ENCODE results near the gene GATA3. TPM values are rescaled to one million over a fixed set of nuclear protein-coding genes. Genes with fewer than 3 reads are reported as not detected.

GATA3 gene
- total RNA-seq, 1 donor from 2014 or later = 0.83 TPM

- ATAC-seq (ENCODE audit: poor library complexity) (no peak), DNase-seq (no peak)
- intact Hi-C loops (cut with DNase I) = no loop called here
These were observed 17.8 kb upstream of the GATA3 start for GRCh38 chr10:8036506-8037198.

GRCh38 chr10:8037199-8037801 is 17.2 kb upstream of the GATA3 start:
- ATAC-seq (ENCODE audit: poor library complexity) (no peak), DNase-seq (no peak)
- intact Hi-C loops (cut with DNase I) = no loop called here

- intact Hi-C loops (cut with DNase I) = no loop called here
- ATAC-seq (ENCODE audit: poor library complexity) (no peak), DNase-seq (no peak)
These were observed 16.3 kb upstream of the GATA3 start for GRCh38 chr10:8037941-8038894.

GRCh38 chr10:8039321-8039881 is 15.1 kb upstream of the GATA3 start:
- ATAC-seq (ENCODE audit: poor library complexity) (no peak), DNase-seq (no peak)
- intact Hi-C loops (cut with DNase I) = no loop called here

GRCh38 chr10:8040651-8041050 is 13.8 kb upstream of the GATA3 start:
- ATAC-seq (ENCODE audit: poor library complexity) = no peak
- intact Hi-C loops (cut with DNase I) = no loop called here
- no peak for DNase-seq

GRCh38 chr10:8041284-8041991 is 13.1 kb upstream of the GATA3 start:
- no peak for DNase-seq
- intact Hi-C loops (cut with DNase I) = no loop called here
- no peak for ATAC-seq (ENCODE audit: poor library complexity)

GRCh38 chr10:8041992-8042720 is 12.3 kb upstream of the GATA3 start:
- no peak for ATAC-seq (ENCODE audit: poor library complexity)
- intact Hi-C loops (cut with DNase I) = no loop called here
- DNase-seq = no peak

GRCh38 chr10:8042721-8043568 is 11.5 kb upstream of the GATA3 start:
- DNase-seq = no peak
- intact Hi-C loops (cut with DNase I) = no loop called here
- no peak for ATAC-seq (ENCODE audit: poor library complexity)

- intact Hi-C loops (cut with DNase I) = no loop called here
- ATAC-seq (ENCODE audit: poor library complexity) = no peak
- DNase-seq = no peak
These were observed 10.8 kb upstream of the GATA3 start for GRCh38 chr10:8043569-8044306.

- ATAC-seq (ENCODE audit: poor library complexity) (no peak), DNase-seq (no peak)
- intact Hi-C loops (cut with DNase I) = no loop called here
These were observed 10.1 kb upstream of the GATA3 start for GRCh38 chr10:8044331-8044907.

GRCh38 chr10:8044908-8045725 is 9.4 kb upstream of the GATA3 start:
- DNase-seq = no peak
- ATAC-seq (ENCODE audit: poor library complexity) = no peak
- intact Hi-C loops (cut with DNase I) = no loop called here

- intact Hi-C loops (cut with DNase I) = no loop called here
- no peak for ATAC-seq (ENCODE audit: poor library complexity)
- no peak for DNase-seq
These were observed 8.6 kb upstream of the GATA3 start for GRCh38 chr10:8045726-8046494.

- ATAC-seq (ENCODE audit: poor library complexity) (no peak), DNase-seq (no peak)
- intact Hi-C loops (cut with DNase I) = no loop called here
These were observed 6.8 kb upstream of the GATA3 start for GRCh38 chr10:8047452-8048280.

Measured in Right ventricle myocardium superior (tissue), 1 donor.